ENCODE measurements around the gene PRSS3. TPM values are rescaled to one million over a fixed set of nuclear protein-coding genes. Genes with fewer than 3 reads are reported as not detected.
"Not testable (repeated sequence)": the region's sequence is repeated elsewhere in the genome, so short reads cannot be mapped to it uniquely, and the experiment has no call there.

Gene PRSS3
- total and polyA plus RNA-seq, 2 donors, result 2.6 to 5.7 TPM

- not testable (repeated sequence) for H3K4me1 ChIP-seq (ENCODE audit: control insufficient read depth in 2 of 2, insufficient read depth in 2 of 2, low read length in 2 of 2); DNase-seq (ENCODE audit: low read depth in 6 of 9, low spot score in 9 of 9); H3K27me3 ChIP-seq (ENCODE audit: control insufficient read depth in 2 of 2, insufficient read depth in 1 of 2, low read length in 1 of 2); H3K4me3 ChIP-seq (ENCODE audit: low read length in 2 of 2); H3K9me3 ChIP-seq (ENCODE audit: control insufficient read depth in 2 of 2, insufficient read depth in 1 of 2, low read length in 1 of 2); H3K27ac ChIP-seq (ENCODE audit: low read depth in 1 of 2, low read length in 1 of 2); H3K36me3 ChIP-seq (ENCODE audit: control insufficient read depth in 2 of 2, insufficient read depth in 2 of 2, low read length in 1 of 2)
- WGBS, result 90% methylated on average over 2 of the region's 2 CpGs
Observed at GRCh38 chr9:33759648-33760047, 35.7 kb upstream of the PRSS3 start.

GRCh38 chr9:33762343-33762742, 33.0 kb upstream of the PRSS3 start:
- Histone ChIP-seq H3K4me1 (ENCODE audit: control insufficient read depth in 2 of 2, insufficient read depth in 2 of 2, low read length in 2 of 2) (no peaks in the 10 kb centered on the region), H3K27me3 (ENCODE audit: control insufficient read depth in 2 of 2, insufficient read depth in 1 of 2, low read length in 1 of 2) (no peaks in the 10 kb centered on the region), H3K9me3 (ENCODE audit: control insufficient read depth in 2 of 2, insufficient read depth in 1 of 2, low read length in 1 of 2) (no peaks in the 10 kb centered on the region), H3K27ac (ENCODE audit: low read depth in 1 of 2, low read length in 1 of 2) (no peak overlapping the region), H3K36me3 (ENCODE audit: control insufficient read depth in 2 of 2, insufficient read depth in 2 of 2, low read length in 1 of 2) (no peaks in the 10 kb centered on the region), H3K4me3 (ENCODE audit: low read length in 2 of 2) (no peak overlapping the region)
- no peak for DNase-seq (ENCODE audit: low read depth in 6 of 9, low spot score in 9 of 9)
- WGBS, result 95% methylated on average over 6 of the region's 6 CpGs

GRCh38 chr9:33763709-33764108, 31.7 kb upstream of the PRSS3 start:
- DNase-seq (ENCODE audit: low read depth in 6 of 9, low spot score in 9 of 9); H3K9me3 ChIP-seq (ENCODE audit: control insufficient read depth in 2 of 2, insufficient read depth in 1 of 2, low read length in 1 of 2); H3K27ac ChIP-seq (ENCODE audit: low read depth in 1 of 2, low read length in 1 of 2); H3K4me3 ChIP-seq (ENCODE audit: low read length in 2 of 2); H3K36me3 ChIP-seq (ENCODE audit: control insufficient read depth in 2 of 2, insufficient read depth in 2 of 2, low read length in 1 of 2); H3K4me1 ChIP-seq (ENCODE audit: control insufficient read depth in 2 of 2, insufficient read depth in 2 of 2, low read length in 2 of 2); H3K27me3 ChIP-seq (ENCODE audit: control insufficient read depth in 2 of 2, insufficient read depth in 1 of 2, low read length in 1 of 2): not testable (repeated sequence)
- 100% methylated on average over 1 of the region's 1 CpG for WGBS

GRCh38 chr9:33765411-33765810, 29.9 kb upstream of the PRSS3 start:
- no peak for DNase-seq (ENCODE audit: low read depth in 6 of 9, low spot score in 9 of 9)
- H3K27me3 ChIP-seq (ENCODE audit: control insufficient read depth in 2 of 2, insufficient read depth in 1 of 2, low read length in 1 of 2), result no peaks in the 10 kb centered on the region
- H3K36me3 ChIP-seq (ENCODE audit: control insufficient read depth in 2 of 2, insufficient read depth in 2 of 2, low read length in 1 of 2), result no peaks in the 10 kb centered on the region
- H3K4me3 ChIP-seq (ENCODE audit: low read length in 2 of 2), result no peak overlapping the region
- 97% methylated on average over 3 of the region's 3 CpGs for WGBS
- H3K9me3 ChIP-seq (ENCODE audit: control insufficient read depth in 2 of 2, insufficient read depth in 1 of 2, low read length in 1 of 2), result no peaks in the 10 kb centered on the region
- no peaks in the 10 kb centered on the region for H3K4me1 ChIP-seq (ENCODE audit: control insufficient read depth in 2 of 2, insufficient read depth in 2 of 2, low read length in 2 of 2)
- H3K27ac ChIP-seq (ENCODE audit: low read depth in 1 of 2, low read length in 1 of 2), result no peak overlapping the region

DNA sequence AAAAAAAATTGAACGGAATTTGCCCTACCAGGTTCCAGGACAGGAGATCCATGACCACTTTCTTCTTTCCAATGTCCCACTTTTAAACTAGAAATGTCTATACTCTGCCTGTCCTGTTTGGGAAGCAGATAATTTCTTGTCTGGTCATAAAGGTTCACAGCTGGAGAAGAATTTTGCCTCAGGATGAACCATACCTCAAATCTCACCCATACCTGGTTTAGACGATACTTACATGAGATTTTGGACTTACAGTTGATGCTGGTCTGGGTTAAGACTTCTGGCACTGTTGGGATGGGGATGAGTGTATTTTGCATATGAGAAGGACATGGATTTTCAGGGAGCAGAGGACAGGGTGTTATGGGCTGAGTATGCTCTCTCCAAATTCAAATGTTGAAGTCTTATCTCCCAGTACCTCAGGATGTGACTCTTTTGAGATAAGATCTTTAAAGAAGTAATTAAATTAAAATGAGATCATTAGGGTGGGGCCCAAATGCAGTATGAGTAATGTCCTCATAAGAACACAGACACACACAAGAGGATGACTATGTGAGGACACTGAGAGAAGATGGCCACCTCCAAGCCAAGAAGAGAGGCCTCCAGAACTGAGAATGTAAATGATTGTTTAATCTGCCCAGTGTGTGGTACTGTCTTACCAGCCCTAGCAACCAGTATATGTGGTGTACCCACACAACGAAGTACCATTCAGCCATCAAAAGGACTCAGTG, 25.0 kb upstream of the PRSS3 start:
- H3K9me3 ChIP-seq (ENCODE audit: control insufficient read depth in 2 of 2, insufficient read depth in 1 of 2, low read length in 1 of 2); H3K36me3 ChIP-seq (ENCODE audit: control insufficient read depth in 2 of 2, insufficient read depth in 2 of 2, low read length in 1 of 2); DNase-seq (ENCODE audit: low read depth in 6 of 9, low spot score in 9 of 9); H3K27me3 ChIP-seq (ENCODE audit: control insufficient read depth in 2 of 2, insufficient read depth in 1 of 2, low read length in 1 of 2); H3K4me3 ChIP-seq (ENCODE audit: low read length in 2 of 2); H3K27ac ChIP-seq (ENCODE audit: low read depth in 1 of 2, low read length in 1 of 2); H3K4me1 ChIP-seq (ENCODE audit: control insufficient read depth in 2 of 2, insufficient read depth in 2 of 2, low read length in 2 of 2): not testable (repeated sequence)
- WGBS, result 96% methylated on average over 3 of the region's 3 CpGs

DNA sequence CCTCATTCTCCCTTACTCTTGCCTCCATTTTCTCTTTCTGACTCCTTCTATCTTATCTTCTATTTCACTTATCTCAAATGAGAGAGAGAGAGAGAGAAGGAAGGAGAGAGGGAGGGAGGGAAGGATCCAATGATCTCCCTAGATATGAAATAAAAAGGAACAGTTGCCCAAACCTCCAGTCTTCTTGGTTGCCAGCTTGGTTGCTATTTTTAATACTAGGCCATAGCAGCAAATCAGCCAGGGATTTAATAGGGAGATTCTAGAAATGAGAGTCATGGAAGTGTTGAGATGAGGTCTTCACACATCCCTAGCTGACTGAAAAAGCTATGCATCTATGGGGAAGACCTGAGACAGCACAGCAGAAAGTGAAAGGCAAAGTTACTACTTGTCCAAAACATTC, 22.2 kb upstream of the PRSS3 start:
- not testable (repeated sequence) for H3K9me3 ChIP-seq (ENCODE audit: control insufficient read depth in 2 of 2, insufficient read depth in 1 of 2, low read length in 1 of 2); H3K27ac ChIP-seq (ENCODE audit: low read depth in 1 of 2, low read length in 1 of 2); H3K27me3 ChIP-seq (ENCODE audit: control insufficient read depth in 2 of 2, insufficient read depth in 1 of 2, low read length in 1 of 2); DNase-seq (ENCODE audit: low read depth in 6 of 9, low spot score in 9 of 9); H3K4me1 ChIP-seq (ENCODE audit: control insufficient read depth in 2 of 2, insufficient read depth in 2 of 2, low read length in 2 of 2); H3K4me3 ChIP-seq (ENCODE audit: low read length in 2 of 2); H3K36me3 ChIP-seq (ENCODE audit: control insufficient read depth in 2 of 2, insufficient read depth in 2 of 2, low read length in 1 of 2)

GRCh38 chr9:33774074-33774659, 21.2 kb upstream of the PRSS3 start:
- not testable (repeated sequence) for DNase-seq (ENCODE audit: low read depth in 6 of 9, low spot score in 9 of 9); H3K27me3 ChIP-seq (ENCODE audit: control insufficient read depth in 2 of 2, insufficient read depth in 1 of 2, low read length in 1 of 2); H3K36me3 ChIP-seq (ENCODE audit: control insufficient read depth in 2 of 2, insufficient read depth in 2 of 2, low read length in 1 of 2); H3K9me3 ChIP-seq (ENCODE audit: control insufficient read depth in 2 of 2, insufficient read depth in 1 of 2, low read length in 1 of 2); H3K4me1 ChIP-seq (ENCODE audit: control insufficient read depth in 2 of 2, insufficient read depth in 2 of 2, low read length in 2 of 2); H3K27ac ChIP-seq (ENCODE audit: low read depth in 1 of 2, low read length in 1 of 2); H3K4me3 ChIP-seq (ENCODE audit: low read length in 2 of 2)
- WGBS, result 92% methylated on average over 5 of the region's 5 CpGs

- H3K27ac ChIP-seq (ENCODE audit: low read depth in 1 of 2, low read length in 1 of 2), result no peak overlapping the region
- H3K27me3 ChIP-seq (ENCODE audit: control insufficient read depth in 2 of 2, insufficient read depth in 1 of 2, low read length in 1 of 2), result no peaks in the 10 kb centered on the region
- H3K9me3 ChIP-seq (ENCODE audit: control insufficient read depth in 2 of 2, insufficient read depth in 1 of 2, low read length in 1 of 2), result no peaks in the 10 kb centered on the region
- no peak for DNase-seq (ENCODE audit: low read depth in 6 of 9, low spot score in 9 of 9)
- no peaks in the 10 kb centered on the region for H3K36me3 ChIP-seq (ENCODE audit: control insufficient read depth in 2 of 2, insufficient read depth in 2 of 2, low read length in 1 of 2)
- no peak overlapping the region for H3K4me3 ChIP-seq (ENCODE audit: low read length in 2 of 2)
- no peaks in the 10 kb centered on the region for H3K4me1 ChIP-seq (ENCODE audit: control insufficient read depth in 2 of 2, insufficient read depth in 2 of 2, low read length in 2 of 2)
Observed at GRCh38 chr9:33776578-33776977, 18.8 kb upstream of the PRSS3 start.

GRCh38 chr9:33778700-33779351, 16.5 kb upstream of the PRSS3 start:
- no peaks in the 10 kb centered on the region for H3K36me3 ChIP-seq (ENCODE audit: control insufficient read depth in 2 of 2, insufficient read depth in 2 of 2, low read length in 1 of 2)
- no peaks in the 10 kb centered on the region for H3K27me3 ChIP-seq (ENCODE audit: control insufficient read depth in 2 of 2, insufficient read depth in 1 of 2, low read length in 1 of 2)
- H3K27ac ChIP-seq (ENCODE audit: low read depth in 1 of 2, low read length in 1 of 2), result no peak overlapping the region
- DNase-seq (ENCODE audit: low read depth in 6 of 9, low spot score in 9 of 9), result peak; percentile 36 to 82 (median 62)
- H3K4me1 ChIP-seq (ENCODE audit: control insufficient read depth in 2 of 2, insufficient read depth in 2 of 2, low read length in 2 of 2), result peaks cover 0 to 2% of the 10 kb centered on the region in 2 donors
- WGBS, result 17% methylated on average over 6 of the region's 6 CpGs
- no peaks in the 10 kb centered on the region for H3K9me3 ChIP-seq (ENCODE audit: control insufficient read depth in 2 of 2, insufficient read depth in 1 of 2, low read length in 1 of 2)
- H3K4me3 ChIP-seq (ENCODE audit: low read length in 2 of 2), result no peak overlapping the region
